SU-DHL-6 (cell line): ENCODE data around the gene PRMT6.
"Not testable (repeated sequence)": the region's sequence is repeated elsewhere in the genome, so short reads cannot be mapped to it uniquely, and the experiment has no call there.

Source experiments
- CTCF ChIP-seq: fragments of 200-600 bp; sonication (generic); IDR thresholded peaks from one replicate; pipeline ENCODE4 v1.5.1; 2017; ENCODE audit warnings: antibody characterized with exemption, mild to moderate bottlenecking, low read length, moderate library complexity; ENCODE audit not compliant: insufficient read depth, poor library complexity, severe bottlenecking
- EZH2phosphoT487 ChIP-seq: fragments of 200-600 bp; sonication (generic), shearing (Covaris generic); conservative IDR thresholded peaks from 2 replicates; pipeline ENCODE4 v1.6.1; 2018; ENCODE audit warnings: mild to moderate bottlenecking, antibody characterized with exemption, low read length, moderate library complexity, mixed read lengths

GRCh38 chr1:107044310-107045220 is 11.9 kb upstream of the PRMT6 start:
- not testable (repeated sequence) for TF ChIP-seq CTCF, EZH2phosphoT487
